DND-41 (cell line): Measurements from ENCODE around the gene CHD1.

ENCODE experiments used
- ATAC-seq: fragments of 200-7000 bp; cut with Tn5 transposase; 3 replicates; pipeline ENCODE4 v1.9.1; 2021; ENCODE audit warnings: low read depth; ENCODE audit not compliant: insufficient read depth
- DNase-seq: peaks from one replicate; pipeline ENCODE4 v3.0.0-alpha.2; 2020
- H2AFZ ChIP-seq: 2 replicates; pipeline ENCODE4 v1.6.0; 2012; ENCODE audit warnings: low read depth, low read length
- H3K27ac ChIP-seq: 2 replicates; pipeline ENCODE4 v1.5.1; 2012; ENCODE audit warnings: low read length, inconsistent platforms
- H3K27me3 ChIP-seq: fragments of 200-600 bp; sonication (generic); 2 replicates; pipeline ENCODE4 v1.6.0; 2012; ENCODE audit warnings: low read length, mild to moderate bottlenecking, inconsistent platforms; ENCODE audit not compliant: insufficient read depth, poor library complexity
- H3K36me3 ChIP-seq: 2 replicates; pipeline ENCODE4 v1.5.1; 2012; ENCODE audit warnings: low read length, inconsistent platforms; ENCODE audit not compliant: insufficient read depth
- H3K4me1 ChIP-seq: 2 replicates; pipeline ENCODE4 v1.5.1; 2012; ENCODE audit warnings: mild to moderate bottlenecking, low read length; ENCODE audit not compliant: insufficient read depth
- H3K4me2 ChIP-seq: 2 replicates; pipeline ENCODE4 v1.6.0; 2012; ENCODE audit warnings: mild to moderate bottlenecking, moderate library complexity, low read length, inconsistent platforms; ENCODE audit not compliant: insufficient read depth
- H3K4me3 ChIP-seq, 2 experiments: fragments of 200-600 bp in 1 of 2; shearing (Covaris generic) in 1 of 2; 2 replicates each; pipeline ENCODE4 v1.5.1; 2012 to 2016; ENCODE audit warnings: inconsistent platforms in 2 of 2, low read length in 2 of 2, mild to moderate bottlenecking in 2 of 2, low read depth in 1 of 2, moderate library complexity in 1 of 2
- H3K79me2 ChIP-seq: 2 replicates; pipeline ENCODE4 v1.6.0; 2012; ENCODE audit warnings: low read length, inconsistent platforms; ENCODE audit not compliant: insufficient read depth
- H3K9ac ChIP-seq: 2 replicates; pipeline ENCODE4 v1.6.0; 2012; ENCODE audit warnings: low read depth, mild to moderate bottlenecking, inconsistent platforms, low read length, moderate library complexity
- H3K9me3 ChIP-seq: 2 replicates; pipeline ENCODE4 v1.5.1; 2012; ENCODE audit warnings: low read length, moderate library complexity, mild to moderate bottlenecking, inconsistent platforms; ENCODE audit not compliant: insufficient read depth, severe bottlenecking
- H4K20me1 ChIP-seq: 2 replicates; pipeline ENCODE4 v1.6.0; 2012; ENCODE audit warnings: low read length; ENCODE audit not compliant: insufficient read depth
- EZH2 ChIP-seq: IDR thresholded peaks from 3 replicates; pipeline ENCODE4 v1.6.1; 2012; ENCODE audit warnings: borderline replicate concordance, low read depth, mild to moderate bottlenecking, moderate library complexity, low read length, inconsistent platforms; ENCODE audit not compliant: severe bottlenecking
- TF ChIP-seq, protein P1 (sequence below): IDR thresholded peaks from 2 replicates; pipeline ENCODE4 v1.5.1; 2012; ENCODE audit warnings: borderline replicate concordance, low read length, moderate library complexity, mild to moderate bottlenecking; ENCODE audit not compliant: poor library complexity, severe bottlenecking; ENCODE audit errors: extremely low read depth

The CHD1 gene

DNA sequence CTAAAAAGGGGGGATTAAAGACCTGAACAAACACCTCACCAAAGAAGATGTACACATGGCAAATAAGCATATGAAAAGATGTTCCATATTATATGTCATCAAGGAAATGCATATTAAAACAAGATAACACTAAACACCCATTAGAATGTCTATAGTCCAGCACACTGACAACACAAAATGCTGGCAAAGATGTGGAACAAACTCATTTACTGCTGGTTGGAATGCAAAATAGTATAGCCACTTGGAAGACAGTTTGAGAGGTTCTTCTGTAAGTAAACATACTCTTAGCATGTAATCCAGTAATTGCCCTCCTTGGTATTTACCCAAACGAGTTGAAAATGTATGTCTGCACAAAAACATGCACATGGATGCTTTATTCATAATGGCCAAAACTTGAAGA, 81.8 kb downstream of the CHD1 start:
- H3K4me2 ChIP-seq: no peak overlapping the region
- no peak overlapping the region for H3K9ac ChIP-seq
- DNase-seq (no peak), ATAC-seq (no peak)
- H3K36me3 ChIP-seq: no peaks in the 10 kb centered on the region
- no peaks in the 10 kb centered on the region for H3K27me3 ChIP-seq
- peaks cover 11% of the 10 kb centered on the region for H3K9me3 ChIP-seq
- H3K27ac ChIP-seq: no peak overlapping the region
- no peak overlapping the region for H2AFZ ChIP-seq
- H3K79me2 ChIP-seq: no peaks in the 10 kb centered on the region
- no peaks in the 10 kb centered on the region for H3K4me1 ChIP-seq
- no peak overlapping the region for H3K4me3 ChIP-seq
- H4K20me1 ChIP-seq: no peaks in the 10 kb centered on the region
- no peak for TF ChIP-seq EZH2
- TF ChIP-seq, protein P1, sequence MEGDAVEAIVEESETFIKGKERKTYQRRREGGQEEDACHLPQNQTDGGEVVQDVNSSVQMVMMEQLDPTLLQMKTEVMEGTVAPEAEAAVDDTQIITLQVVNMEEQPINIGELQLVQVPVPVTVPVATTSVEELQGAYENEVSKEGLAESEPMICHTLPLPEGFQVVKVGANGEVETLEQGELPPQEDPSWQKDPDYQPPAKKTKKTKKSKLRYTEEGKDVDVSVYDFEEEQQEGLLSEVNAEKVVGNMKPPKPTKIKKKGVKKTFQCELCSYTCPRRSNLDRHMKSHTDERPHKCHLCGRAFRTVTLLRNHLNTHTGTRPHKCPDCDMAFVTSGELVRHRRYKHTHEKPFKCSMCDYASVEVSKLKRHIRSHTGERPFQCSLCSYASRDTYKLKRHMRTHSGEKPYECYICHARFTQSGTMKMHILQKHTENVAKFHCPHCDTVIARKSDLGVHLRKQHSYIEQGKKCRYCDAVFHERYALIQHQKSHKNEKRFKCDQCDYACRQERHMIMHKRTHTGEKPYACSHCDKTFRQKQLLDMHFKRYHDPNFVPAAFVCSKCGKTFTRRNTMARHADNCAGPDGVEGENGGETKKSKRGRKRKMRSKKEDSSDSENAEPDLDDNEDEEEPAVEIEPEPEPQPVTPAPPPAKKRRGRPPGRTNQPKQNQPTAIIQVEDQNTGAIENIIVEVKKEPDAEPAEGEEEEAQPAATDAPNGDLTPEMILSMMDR: no peak

DNA sequence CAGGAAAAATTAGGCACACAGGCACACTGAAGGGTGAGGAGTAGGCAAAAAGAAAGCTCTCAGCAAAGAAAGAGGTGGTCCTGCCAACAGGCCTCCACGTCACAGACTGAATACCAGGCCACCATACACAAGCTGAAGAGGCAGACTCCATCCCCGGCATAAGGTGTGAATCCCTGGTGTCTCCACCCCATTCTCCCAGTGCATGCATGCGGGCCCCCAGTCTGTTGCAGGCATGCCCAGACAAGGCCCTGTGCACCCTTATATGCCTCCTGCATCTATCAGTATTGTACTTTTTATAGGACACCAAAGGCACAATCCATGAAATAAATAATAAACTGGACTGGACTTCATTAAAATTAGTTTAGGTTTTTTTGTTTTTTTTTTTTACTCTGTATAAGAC, 82.3 kb downstream of the CHD1 start:
- Histone ChIP-seq H3K9me3 (peaks cover 11% of the 10 kb centered on the region), H3K36me3 (no peaks in the 10 kb centered on the region), H3K4me2 (no peak overlapping the region), H4K20me1 (no peaks in the 10 kb centered on the region), H3K4me3 (no peak overlapping the region), H3K4me1 (no peaks in the 10 kb centered on the region), H3K9ac (no peak overlapping the region), H3K27me3 (no peaks in the 10 kb centered on the region), H3K79me2 (no peaks in the 10 kb centered on the region), H3K27ac (no peak overlapping the region), H2AFZ (no peak overlapping the region)
- TF ChIP-seq, protein P1: no peak
- TF ChIP-seq EZH2: no peak
- DNase-seq (no peak), ATAC-seq (no peak)

GRCh38 chr5:98845878-98846277, 82.9 kb downstream of the CHD1 start:
- Histone ChIP-seq H3K36me3 (no peaks in the 10 kb centered on the region), H3K9me3 (peaks cover 11% of the 10 kb centered on the region), H3K4me2 (no peak overlapping the region), H3K4me1 (no peaks in the 10 kb centered on the region), H3K27me3 (no peaks in the 10 kb centered on the region), H3K27ac (no peak overlapping the region), H2AFZ (no peak overlapping the region), H4K20me1 (no peaks in the 10 kb centered on the region), H3K9ac (no peak overlapping the region), H3K4me3 (no peak overlapping the region), H3K79me2 (no peaks in the 10 kb centered on the region)
- TF ChIP-seq, protein P1: no peak
- TF ChIP-seq EZH2: no peak
- no peak for ATAC-seq
- DNase-seq: no peak

GRCh38 chr5:98844865-98845264, 83.9 kb downstream of the CHD1 start:
- Histone ChIP-seq H3K4me3 (no peak overlapping the region), H3K27me3 (no peaks in the 10 kb centered on the region), H3K4me2 (no peak overlapping the region), H3K9ac (no peak overlapping the region), H3K79me2 (no peaks in the 10 kb centered on the region), H3K4me1 (no peaks in the 10 kb centered on the region), H3K9me3 (peaks cover 11% of the 10 kb centered on the region), H2AFZ (no peak overlapping the region), H4K20me1 (no peaks in the 10 kb centered on the region), H3K36me3 (no peaks in the 10 kb centered on the region), H3K27ac (no peak overlapping the region)
- ATAC-seq (no peak), DNase-seq (no peak)
- TF ChIP-seq, protein P1: no peak
- no peak for TF ChIP-seq EZH2
